Measurements from ENCODE around the gene EFNB1.

The EFNB1 gene

GRCh38 chrX:68829582-68830418, 979 bp downstream of the EFNB1 start:
- H3K4me3 ChIP-seq (ENCODE audit: low read length), result peak overlapping the region; percentile 78
- TF ChIP-seq CTCF (IDR thresholded peaks at IDR 0.05; ENCODE audit: insufficient read depth, low read depth, low read length, missing control alignments), result no peak
- DNase-seq (ENCODE audit: low read depth), result no peak

GRCh38 chrX:68830419-68831404, 1.9 kb downstream of the EFNB1 start:
- no peak for TF ChIP-seq CTCF (IDR thresholded peaks at IDR 0.05; ENCODE audit: insufficient read depth, low read depth, low read length, missing control alignments)
- peak overlapping the region; percentile 78 for H3K4me3 ChIP-seq (ENCODE audit: low read length)
- DNase-seq (ENCODE audit: low read depth), result no peak

- no peak for DNase-seq (ENCODE audit: low read depth)
- peak overlapping the region; percentile 78 for H3K4me3 ChIP-seq (ENCODE audit: low read length)
- no peak for TF ChIP-seq CTCF (IDR thresholded peaks at IDR 0.05; ENCODE audit: insufficient read depth, low read depth, low read length, missing control alignments)
These were observed 2.7 kb downstream of the EFNB1 start for GRCh38 chrX:68831405-68832100.

GRCh38 chrX:68832101-68832416, 3.2 kb downstream of the EFNB1 start:
- no peak for TF ChIP-seq CTCF (IDR thresholded peaks at IDR 0.05; ENCODE audit: insufficient read depth, low read depth, low read length, missing control alignments)
- peak overlapping the region; percentile 78 for H3K4me3 ChIP-seq (ENCODE audit: low read length)
- DNase-seq (ENCODE audit: low read depth), result peak; percentile 51

GRCh38 chrX:68832516-68833447, 4.0 kb downstream of the EFNB1 start:
- no peak for DNase-seq (ENCODE audit: low read depth)
- H3K4me3 ChIP-seq (ENCODE audit: low read length), result peak overlapping the region; percentile 78
- no peak for TF ChIP-seq CTCF (IDR thresholded peaks at IDR 0.05; ENCODE audit: insufficient read depth, low read depth, low read length, missing control alignments)

- no peak for DNase-seq (ENCODE audit: low read depth)
- no peak for TF ChIP-seq CTCF (IDR thresholded peaks at IDR 0.05; ENCODE audit: insufficient read depth, low read depth, low read length, missing control alignments)
These were observed 4.6 kb downstream of the EFNB1 start for GRCh38 chrX:68833448-68833805.

More at GRCh38 chrX:68833448-68833805, 4.6 kb downstream of the EFNB1 start:
- peak overlapping the region; percentile 78 for H3K4me3 ChIP-seq (ENCODE audit: low read length)
